CD1c-positive myeloid dendritic cell (primary cell): ENCODE measurements around the gene C2CD4D.
"Not testable (repeated sequence)": the region's sequence is repeated elsewhere in the genome, so short reads cannot be mapped to it uniquely, and the experiment has no call there.

Source experiments
- DNase-seq: peaks from one replicate; pipeline ENCODE4 v3.0.0-alpha.2; 2016; ENCODE audit errors: extremely low spot score

Gene C2CD4D

DNA sequence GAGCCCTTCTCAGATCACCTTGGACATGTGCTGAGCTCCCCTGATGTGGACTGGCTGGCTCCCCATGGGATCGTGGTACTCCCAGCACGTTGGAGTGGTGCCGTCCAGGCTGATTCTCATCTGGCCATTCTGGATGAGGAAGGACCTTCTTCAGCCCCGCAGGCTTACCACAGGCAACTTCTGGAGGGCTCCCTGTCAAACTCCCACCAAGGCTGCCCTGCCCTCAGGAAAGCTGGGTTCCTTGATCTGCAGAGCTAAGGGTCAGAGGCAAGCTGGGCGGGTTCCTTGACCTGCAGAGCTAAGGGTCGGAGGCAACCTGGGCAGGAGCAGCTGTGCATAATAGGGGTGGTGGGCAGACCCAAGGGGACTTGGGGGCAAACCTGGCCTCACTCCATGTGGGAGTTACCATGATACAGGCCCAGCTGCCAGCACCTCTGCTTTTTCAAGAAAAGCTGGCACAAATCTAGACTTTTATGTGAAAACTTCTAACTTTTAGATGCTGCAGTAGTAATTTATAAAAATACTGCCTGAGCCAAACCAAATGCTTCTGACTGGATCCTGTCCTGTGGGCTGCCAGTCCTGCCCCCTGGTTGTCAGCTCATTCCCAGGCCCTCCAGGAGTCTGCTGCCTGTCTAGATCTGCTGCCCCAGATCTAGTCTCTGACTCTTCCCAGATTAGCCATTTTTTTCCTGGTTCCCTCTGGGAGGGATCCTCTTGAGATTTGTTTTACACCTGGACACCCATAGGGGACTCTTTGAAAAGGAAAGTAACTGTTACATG is 19.5 kb upstream of the C2CD4D start:
- DNase-seq: no peak

DNA sequence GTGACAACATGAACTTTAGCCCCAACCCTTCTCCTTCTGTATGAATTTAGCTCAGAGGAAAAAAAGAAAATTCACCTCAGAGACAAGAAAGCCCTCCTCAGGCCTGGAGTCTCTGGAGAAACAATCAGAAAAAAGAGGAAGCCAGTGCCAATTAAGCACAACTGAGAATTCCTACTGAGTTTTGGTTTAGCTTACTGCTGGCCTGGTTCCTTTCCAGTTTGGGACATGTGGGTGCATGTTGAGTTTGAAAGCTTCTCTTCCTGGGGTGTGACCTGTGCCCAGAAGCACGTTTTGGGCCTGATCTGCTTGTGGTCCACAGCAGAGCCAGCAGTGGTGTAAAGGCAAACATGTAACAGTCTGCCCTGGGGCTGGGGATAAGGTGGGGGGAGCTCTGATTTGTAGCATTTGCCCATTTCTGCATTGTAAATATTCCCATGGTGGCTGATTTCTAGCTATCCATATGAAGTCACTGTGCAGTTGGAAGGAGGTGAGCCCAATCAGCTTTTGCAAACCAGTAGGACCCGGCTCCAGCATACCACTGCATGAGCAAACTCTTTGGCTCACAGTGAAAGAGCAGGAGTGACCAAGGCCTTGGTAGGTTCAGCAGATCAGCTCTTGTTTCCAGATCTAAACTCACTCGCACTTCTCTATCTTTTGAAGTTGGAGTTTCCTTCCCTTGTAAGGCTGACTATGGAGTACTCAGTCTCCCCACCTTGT is 18.6 kb upstream of the C2CD4D start:
- DNase-seq: peak; percentile 29

DNA sequence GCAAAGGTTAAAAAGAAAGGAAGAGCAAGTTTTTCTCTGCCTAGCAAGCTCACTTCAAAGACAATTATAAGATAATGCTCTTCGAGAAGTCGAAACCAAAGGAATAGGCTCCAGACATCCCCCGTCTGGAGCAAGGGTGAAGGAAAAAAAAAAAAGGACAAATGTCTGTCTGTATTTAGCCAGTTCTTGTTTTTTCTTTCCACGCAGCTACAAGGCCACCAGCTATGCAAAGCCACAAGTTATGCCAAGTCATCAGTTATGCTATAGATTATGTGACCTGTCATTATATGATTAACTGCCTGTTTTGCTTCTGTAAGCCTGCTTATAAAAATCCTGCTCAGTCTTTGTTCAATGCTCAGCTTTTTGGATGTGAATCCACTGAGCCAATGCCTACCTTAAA is 16.3 kb upstream of the C2CD4D start:
- no peak for DNase-seq

DNA sequence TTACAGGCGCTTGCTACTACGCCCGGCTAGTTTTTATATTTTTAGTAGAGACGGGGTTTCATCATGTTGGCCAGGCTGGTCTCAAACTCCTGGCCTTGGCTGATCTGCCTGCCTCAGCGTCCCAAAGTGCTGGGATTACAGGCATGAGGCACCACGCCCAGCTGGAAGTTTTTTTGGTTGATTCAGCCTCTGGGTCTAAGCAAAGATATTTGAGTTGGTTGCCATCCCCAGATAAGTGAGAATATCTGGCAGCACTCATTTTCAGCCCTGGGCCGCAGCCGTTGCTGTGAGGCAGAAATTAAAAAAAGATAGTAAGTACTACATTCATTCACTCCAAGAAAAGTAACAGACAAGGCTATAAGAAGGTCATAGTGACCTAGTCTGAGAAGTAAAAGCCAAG is 15.9 kb upstream of the C2CD4D start:
- not testable (repeated sequence) for DNase-seq

DNA sequence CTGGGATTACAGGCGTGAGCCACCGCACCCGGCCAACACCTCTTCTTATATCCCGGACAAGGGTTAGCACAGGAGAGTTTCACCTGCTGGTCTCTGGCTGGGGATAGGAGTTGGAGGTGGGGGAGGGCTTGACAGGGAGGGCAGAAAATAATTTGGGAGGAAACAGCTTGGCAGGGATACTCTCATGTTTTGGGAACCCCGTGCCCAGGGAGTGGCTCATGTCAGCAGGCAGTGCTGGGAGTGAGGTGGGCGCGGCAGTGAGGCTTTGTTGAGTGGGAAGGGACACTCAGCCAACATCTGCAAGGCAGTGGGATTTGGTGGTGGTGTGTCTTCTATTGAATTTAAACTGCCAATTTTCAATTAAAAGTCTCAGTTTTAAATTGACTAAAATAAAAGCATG is 15.0 kb upstream of the C2CD4D start:
- DNase-seq: no peak

DNA sequence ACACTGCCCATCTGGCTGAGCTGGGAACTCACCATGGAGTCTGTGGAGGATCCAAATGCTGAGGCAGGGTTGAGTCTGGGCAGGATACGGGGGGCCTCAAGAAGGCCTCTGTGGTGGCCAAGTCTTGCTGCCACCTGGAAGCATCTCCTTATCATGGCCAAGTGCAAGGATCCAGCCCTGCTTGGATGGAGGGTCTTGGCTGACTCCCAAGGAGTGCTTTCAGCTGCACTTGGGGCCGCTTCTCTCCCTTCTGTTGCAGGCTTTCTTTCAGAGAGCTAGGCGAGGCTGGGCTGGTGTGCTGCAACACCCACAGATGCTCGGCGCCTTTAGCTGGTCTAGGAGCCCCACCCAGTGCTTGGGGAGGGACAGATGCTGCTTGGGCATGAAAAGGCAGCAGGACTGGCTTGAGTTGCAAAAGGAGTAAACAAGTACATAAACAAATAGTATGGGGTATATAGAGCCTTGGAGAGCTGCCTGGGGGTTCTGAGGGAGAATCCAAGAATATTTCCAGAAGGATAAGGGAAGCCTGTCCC is 13.9 kb upstream of the C2CD4D start, which contains the start of gene THEM5:
Gene THEM5 (minus strand): TSS at position 302 of the 533 bp plus-strand sequence. CDS start 147 bp downstream, at position 155.
- no peak for DNase-seq

DNA sequence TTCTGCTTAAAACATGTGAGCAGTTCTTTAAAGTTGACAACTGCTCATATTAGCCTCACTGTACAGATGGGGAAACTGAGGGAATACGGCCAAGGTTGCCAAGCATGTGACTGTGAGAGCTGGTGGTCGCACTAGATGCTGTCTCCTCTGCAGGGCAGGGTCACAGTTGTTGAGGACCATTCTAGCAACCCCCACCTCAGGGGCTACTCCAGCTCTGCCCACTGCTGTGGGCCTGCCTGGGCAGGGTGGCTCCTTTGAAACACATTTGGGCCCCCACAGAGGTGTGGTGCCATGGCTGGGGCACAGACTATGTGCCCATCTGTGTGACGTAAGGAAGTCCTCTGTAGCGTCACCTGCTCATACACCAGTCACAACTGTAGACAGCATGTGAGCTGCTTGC is 13.1 kb upstream of the C2CD4D start:
- no peak for DNase-seq

DNA sequence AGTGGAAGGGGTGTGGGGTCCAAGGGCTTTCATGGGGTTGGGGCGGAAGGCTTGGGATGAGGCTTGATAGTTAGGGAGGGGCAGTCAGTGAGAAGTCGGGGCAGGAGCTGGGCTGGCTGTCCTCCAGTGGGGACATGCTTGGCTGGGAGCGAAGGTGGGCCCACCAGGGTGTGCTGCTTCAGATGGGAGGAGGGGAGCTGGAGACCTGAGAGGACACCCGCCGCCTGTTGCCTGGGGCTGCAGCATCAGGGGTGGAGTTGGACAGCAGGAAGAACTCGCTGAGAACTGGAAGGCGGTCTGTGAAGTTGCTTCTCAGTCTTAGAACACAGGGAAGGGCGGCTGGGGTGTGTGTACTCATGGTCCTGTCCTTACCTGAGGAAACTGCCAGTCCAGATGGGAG is 12.3 kb upstream of the C2CD4D start:
- no peak for DNase-seq

DNA sequence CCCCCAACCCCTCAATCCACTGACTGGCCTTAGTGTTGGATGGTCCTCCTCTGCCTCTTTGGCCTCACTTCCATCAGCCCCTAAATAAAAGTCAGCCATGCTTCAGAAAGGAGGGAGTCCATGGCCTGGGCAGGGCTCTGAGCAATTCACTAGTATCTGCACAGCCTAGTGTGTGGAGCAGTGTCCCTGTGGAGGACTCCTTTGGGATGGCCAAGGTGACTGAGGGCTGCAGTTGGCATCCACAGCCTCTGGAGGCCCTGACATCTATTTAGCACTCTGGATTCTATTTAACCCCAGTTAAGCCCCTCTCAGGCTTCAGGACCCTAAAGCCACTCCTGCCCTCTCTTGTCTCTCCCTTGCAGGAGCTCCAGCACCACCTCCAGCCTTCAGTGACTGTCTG is 10.3 kb upstream of the C2CD4D start:
- DNase-seq: no peak

DNA sequence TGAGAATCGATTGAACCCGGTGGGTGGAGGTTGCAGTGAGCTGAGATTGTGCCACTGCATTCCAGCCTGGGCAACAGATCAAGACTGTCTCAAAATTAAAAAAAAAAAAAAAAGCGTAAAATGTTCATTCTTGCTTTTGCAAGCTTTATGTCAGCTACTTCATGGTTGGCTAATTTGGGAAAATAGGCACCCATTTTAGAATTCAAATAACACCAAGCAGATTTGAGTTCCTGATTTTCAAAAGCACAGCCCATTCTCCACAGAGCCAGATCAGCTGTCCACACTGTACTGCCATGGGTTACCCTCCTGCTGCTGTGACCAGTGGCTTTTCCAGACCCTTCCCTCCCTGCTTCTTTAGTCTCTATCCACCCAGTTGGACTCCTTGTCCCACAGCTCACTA is 9.5 kb upstream of the C2CD4D start:
- DNase-seq: no peak

DNA sequence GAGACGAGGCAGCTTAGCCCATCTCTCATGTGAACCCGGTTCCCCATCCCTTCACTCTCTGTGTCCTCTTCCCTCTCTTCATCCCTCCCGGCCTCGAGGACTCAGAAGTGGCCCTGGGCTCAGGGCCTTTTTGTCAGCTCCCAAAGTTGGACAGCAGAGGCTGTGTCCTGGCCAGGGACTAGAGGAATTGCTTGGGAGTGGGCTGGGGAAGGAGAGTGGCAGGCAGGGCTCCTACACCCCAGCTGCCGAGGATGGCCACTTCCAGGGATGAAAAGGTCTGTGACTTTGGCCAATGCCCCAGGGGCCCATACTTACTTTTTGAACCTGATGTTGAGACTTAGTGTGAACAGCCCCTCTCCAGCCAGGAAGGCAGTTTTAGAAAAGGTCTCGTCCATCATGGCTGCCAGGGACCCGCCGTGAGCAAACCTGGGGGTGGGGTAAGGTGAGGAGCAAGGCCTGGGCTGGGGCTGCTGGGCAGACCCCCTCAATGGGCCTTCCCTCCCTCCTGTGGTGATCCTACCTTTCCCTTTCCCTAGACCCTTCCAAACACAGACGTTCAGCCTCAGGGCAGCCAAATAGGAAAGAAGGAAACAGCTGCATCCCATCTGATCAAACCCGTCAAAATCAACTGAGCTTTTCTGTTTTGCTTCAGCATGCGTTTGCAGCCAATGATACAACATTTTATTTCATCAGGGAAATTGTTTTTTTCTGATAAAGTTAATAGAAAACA is 8.4 kb upstream of the C2CD4D start:
- no peak for DNase-seq

DNA sequence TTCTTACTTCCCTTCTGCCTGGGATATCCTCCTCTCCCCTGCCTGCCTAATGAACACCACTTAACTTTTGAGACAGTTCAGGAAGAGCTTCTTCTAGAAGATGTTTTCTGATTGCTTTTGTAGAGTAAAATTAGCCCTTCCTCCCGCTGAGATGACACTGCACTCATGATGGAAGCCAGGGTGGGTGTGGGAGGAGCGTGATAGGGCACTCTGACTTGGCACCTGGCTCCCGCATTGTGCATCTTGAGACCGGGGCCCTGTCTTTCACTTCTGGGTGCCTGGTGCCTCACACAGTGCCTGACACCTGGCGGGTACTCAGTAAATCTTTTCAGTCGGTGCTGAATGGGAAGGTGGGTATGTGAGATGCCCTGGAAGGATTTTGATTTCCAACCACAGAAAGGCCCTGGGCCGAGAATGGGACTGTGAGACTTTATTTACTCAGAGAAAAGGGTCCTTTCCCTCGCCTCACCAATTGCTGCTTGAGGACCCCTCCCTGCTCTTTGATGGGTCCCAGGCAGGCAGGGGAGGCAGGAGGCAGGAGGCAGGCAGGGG is 7.1 kb upstream of the C2CD4D start:
- DNase-seq: no peak

DNA sequence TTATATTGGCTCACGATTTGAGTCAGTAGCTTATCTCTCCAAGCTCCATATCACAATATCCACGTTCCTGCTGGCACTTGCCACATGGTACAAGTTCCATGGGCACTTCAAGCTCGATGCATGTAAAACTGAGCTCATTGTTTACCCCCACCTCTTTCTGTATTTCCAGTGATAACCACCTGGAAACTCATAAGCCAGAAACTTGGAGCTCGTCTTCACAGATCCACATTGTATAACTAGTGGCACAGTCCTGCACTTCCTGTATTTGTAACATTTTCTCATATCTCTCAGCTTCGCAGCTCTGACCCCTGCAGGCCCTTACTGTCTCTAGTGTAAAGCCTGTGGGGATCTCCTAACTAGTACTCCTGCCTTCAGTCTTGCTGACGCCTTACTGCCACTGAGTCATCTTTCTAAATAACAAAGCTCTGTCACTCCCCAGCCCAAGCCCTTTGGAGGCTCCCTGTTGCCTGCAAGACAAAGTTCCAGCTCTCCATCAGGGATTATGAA is 6.5 kb upstream of the C2CD4D start:
- no peak for DNase-seq

DNA sequence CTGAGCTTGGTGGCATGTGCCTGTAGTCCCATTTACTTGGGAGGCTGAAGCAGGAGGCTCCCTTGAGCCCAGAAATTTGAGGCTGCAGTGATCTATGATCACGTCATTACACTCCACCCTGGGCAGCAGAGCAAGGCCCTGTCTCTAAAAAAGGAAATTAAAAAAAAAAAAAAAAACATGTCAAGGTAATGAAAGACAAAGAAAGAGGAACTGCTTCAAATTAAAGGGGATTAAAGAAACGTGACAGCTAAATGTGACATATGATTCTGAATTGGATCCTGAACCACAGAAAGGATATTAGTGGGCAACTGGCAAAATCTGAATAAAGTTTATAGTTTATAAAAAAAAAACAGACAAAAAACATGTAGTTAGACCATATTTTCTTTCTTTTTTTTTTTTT is 3.8 kb upstream of the C2CD4D start:
- DNase-seq: no peak

DNA sequence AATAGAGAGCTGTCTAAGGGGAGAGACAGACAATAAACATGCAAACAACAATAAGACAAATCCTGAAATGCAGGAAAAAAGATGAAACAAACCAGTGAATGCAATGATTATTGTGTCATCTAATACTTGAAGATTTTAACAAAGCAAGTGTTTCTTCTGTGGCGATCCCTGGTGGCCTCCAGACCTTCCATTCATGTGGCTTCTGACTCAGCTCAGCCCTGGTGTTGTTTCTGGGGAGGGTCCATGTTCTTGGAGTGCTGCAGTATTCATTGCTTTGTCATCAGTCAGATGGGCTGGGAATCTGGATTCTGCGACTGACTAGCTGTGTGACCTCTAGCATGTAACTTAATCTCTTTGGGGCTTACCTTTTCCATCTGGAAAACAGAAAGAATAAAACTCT is 1.5 kb upstream of the C2CD4D start:
- no peak for DNase-seq

DNA sequence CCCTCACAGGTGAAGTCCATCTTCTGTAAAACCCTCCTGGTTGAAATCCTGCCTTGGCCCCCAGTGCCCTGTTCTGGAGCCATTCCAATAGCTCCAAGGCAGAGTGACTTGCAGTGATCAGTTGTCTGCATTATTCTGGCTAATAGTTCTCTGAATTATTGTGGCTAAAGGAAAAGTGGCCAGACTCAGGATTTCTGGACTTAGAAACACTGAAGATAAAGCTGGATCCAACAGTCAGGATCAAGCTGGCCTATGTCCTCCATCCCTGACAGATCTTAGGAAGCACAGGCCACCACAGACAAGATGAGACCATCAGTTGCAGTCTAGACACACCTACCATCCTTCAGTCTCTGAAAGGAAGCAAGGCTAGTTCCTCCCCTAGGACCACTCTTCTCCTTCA is 801 bp upstream of the C2CD4D start:
- DNase-seq: no peak

DNA sequence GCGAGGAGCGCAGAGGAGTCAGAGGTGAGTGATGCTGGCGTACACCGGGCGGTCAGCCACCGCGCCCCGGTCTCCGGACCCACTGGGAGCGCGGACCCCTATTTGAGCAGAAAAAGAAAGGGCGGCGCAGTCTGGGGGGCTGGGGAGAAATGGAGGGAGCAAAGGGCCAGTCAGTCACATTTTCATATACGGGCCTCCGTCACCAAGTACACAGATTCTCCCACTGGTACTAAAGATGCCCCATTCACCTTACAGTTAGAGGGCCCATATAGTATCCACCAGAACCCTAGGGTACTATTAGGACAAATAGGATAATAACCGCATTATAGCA is 573 bp downstream of the C2CD4D start:
- DNase-seq: no peak

DNA sequence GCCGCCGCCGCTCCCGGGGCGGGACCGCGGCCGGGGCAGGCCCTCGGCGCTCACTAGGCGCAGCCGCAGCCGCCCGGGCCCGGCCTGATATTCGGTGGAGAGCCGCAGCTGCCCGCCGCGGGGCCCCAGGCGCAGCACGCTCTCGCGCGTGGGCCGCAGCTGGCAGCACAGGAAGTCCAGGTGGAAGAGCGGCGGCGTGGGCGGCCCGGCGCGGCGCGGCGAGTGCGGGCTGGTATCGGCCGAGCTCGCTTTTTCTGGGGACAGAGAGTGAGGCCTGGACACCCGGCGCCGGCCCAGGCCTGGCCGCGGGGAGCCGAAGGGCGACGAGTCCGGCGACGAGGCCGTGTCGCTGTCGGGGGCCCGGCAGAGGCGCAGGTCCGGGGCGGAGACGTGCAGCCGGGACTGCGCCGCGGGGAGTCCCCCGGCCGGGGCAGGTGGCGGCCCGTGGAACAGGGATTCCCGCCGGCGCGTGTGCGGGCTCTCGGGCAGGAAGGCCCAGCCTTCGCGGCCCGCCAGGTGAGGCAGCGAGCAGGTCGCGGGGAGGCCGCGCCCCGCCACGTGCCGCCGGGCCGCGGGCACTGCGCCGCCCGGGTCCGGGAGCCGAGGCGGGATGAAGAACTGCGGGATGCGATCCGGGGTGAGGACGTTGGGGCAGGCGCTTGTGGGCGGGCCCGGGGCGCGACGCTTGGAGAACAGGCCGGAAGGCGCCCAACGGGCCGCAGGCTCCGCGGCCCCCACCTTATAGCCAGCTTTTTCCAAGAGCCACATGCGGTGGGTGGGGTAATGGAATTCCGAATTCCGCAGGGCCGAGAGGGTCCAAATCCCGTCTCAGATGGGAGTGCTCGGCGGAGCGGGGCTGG is 1.2 kb downstream of the C2CD4D start:
- peak; percentile 68 for DNase-seq

DNA sequence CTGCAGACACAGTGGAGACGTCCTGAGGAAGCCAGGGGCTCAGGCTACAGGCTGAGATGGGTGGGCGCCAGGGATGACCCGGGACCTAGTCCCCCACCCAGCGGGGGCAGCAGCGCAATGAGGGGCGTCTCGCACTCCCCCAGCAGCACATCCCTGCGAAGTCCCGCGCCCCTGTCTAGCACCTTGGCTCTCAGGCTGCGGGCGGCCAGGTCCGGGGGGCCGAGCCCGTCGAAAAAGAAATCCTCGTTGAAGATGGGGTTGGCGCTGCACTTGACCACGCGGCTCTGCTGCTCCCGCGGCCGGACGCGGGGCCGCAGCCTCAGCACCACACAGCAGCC is 1.8 kb downstream of the C2CD4D start:
- DNase-seq: no peak

DNA sequence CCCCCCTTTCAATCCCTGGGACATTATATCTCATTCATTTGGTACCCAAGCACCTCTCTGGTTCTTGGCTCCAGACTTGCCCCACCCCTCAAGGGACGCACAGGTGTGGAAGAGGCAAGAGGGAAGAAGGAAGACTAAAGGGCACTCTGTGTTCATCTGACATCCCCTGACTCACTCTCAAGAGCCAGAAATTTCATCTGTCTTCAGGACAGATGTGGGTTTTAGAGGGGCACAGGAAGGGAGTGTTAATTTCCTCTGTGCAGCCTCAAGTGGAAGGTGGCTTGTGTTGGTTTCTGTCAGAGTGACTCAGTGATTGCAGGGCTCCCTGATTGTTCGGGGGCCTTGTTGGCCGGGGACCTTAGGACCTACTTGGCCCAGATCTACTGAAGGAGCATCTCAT is 2.4 kb downstream of the C2CD4D start:
- no peak for DNase-seq

DNA sequence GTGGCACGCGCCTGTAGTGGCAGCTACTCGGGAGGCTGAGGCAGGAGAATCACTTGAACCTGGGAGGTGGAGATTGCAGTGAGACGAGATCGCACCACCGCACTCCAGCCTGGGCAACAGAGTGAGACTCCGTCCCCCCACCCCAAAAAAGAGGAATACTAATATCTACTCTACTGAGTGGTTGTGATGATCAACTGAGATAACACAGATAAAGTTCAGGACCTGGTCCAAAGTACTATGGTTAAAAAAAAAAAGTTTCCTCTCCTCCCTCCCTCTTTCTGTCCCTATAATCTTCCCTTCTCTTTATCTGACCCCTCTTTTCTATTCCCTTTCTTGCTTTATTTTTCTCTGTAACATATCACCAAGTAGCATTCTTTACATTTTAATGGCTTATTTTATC is 4.0 kb downstream of the C2CD4D start:
- no peak for DNase-seq
